OCI-LY3 (cell line): ENCODE results near the gene SLCO2A1.

ENCODE experiments used
- CTCF ChIP-seq: fragments of 200-600, 300-600 bp; sonication (generic); IDR thresholded peaks from 2 replicates; pipeline ENCODE4 v1.5.1; 2014; ENCODE audit warnings: antibody characterized with exemption, low read length, low read depth
- EZH2phosphoT487 ChIP-seq: fragments of 200-600 bp; shearing (Covaris generic); IDR thresholded peaks from 2 replicates; pipeline ENCODE4 v1.6.1; 2018; ENCODE audit warnings: antibody characterized with exemption, mixed run types, low read depth

DNA sequence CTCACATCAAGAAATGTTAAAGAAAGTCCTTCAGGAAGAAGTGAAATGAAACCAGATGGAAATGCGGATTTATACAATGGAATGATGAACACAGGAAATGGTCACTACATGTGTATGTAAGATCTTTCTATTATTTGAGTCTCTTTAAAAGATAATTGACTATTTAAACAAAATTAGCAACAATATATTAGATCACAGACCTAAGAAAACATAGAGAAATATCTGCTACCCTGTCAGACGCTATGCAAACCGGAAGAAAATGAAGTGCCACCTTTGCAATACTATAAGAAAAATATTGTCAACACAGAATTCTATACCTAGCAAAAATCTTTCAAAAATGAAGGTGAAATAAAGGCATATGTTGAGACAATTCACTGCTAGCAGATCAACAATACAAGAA lies 151.2 kb downstream of the SLCO2A1 start:
- TF ChIP-seq CTCF (no peak), EZH2phosphoT487 (no peak)
